ENCODE data around the gene L3MBTL3. TPM values are rescaled to one million over a fixed set of nuclear protein-coding genes. Genes with fewer than 3 reads are reported as not detected.

Gene L3MBTL3
- total RNA-seq, 1 experiment from 2014 or later: 4.7 TPM

DNA sequence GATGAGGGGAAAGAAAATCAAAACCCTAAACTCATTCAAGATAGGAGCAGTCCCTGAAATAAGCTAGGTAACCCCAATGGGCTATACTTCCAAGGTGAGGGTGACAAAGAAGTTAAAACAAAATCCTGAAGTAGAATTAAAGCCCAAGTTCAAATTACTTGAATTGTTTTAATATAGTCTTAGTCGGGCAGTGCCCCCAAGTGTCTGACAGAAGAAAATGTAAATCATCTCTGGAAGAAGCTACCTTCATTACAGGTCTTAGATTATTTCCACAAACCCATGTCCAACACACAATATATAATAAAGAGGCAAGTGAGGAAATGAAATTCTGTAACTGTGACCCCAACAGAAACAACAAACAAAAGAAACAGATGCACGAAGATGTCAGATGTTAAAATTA is 36.8 kb upstream of the L3MBTL3 start:
- no CpG with 5 or more reads among the region's 2 CpGs for WGBS (ENCODE audit: extremely low coverage, insufficient read length, low lambda C conversion rate)
- Histone ChIP-seq H3K9me3 (ENCODE audit: control insufficient read depth, low read depth, low read length) (no peaks in the 10 kb centered on the region), H3K27ac (ENCODE audit: insufficient read length, low read depth, low read length) (no peak overlapping the region), H2AFZ (ENCODE audit: low read length) (no peak overlapping the region), H3K23ac (ENCODE audit: insufficient read length, low read depth, low read length) (no peak overlapping the region), H2BK5ac (ENCODE audit: insufficient read length, low read length) (no peak overlapping the region), H3T11ph (ENCODE audit: low read length) (no peak overlapping the region), H4K8ac (replicated peaks; ENCODE audit: insufficient read length, low read depth, low read length) (no peak overlapping the region), H4K20me1 (ENCODE audit: control insufficient read depth, insufficient read depth, insufficient read length) (no peaks in the 10 kb centered on the region), H2BK15ac (ENCODE audit: low read depth, low read length) (no peak overlapping the region), H3K4ac (ENCODE audit: low read depth, low read length) (no peak overlapping the region), H3K4me2 (ENCODE audit: insufficient read depth, insufficient read length, low read length) (no peak overlapping the region), H3K18ac (ENCODE audit: insufficient read length, low read depth, low read length) (no peak overlapping the region), H2BK120ac (ENCODE audit: low read depth, low read length, poor library complexity, severe bottlenecking) (no peak overlapping the region), H3K27me3 (ENCODE audit: insufficient read depth, low read length) (no peaks in the 10 kb centered on the region), H2AK5ac (ENCODE audit: insufficient read length, low read length) (no peak overlapping the region), H3K79me2 (ENCODE audit: insufficient read depth, low read length) (no peaks in the 10 kb centered on the region), H3K79me1 (ENCODE audit: insufficient read depth, low read depth, low read length, poor library complexity, severe bottlenecking) (no peaks in the 10 kb centered on the region), H3K4me1 (ENCODE audit: insufficient read depth, low read length) (no peaks in the 10 kb centered on the region), H2BK12ac (ENCODE audit: insufficient read length, low read depth, low read length) (no peak overlapping the region), H3K9ac (ENCODE audit: extremely low read depth, insufficient read length, low read length) (no peak overlapping the region), H2BK20ac (ENCODE audit: low read depth, low read length, poor library complexity, severe bottlenecking) (no peak overlapping the region), H3K56ac (ENCODE audit: insufficient read length, low read depth, low read length) (no peak overlapping the region), H3K14ac (ENCODE audit: insufficient read depth, low read length) (no peak overlapping the region), H4K5ac (ENCODE audit: insufficient read length, low read depth, low read length) (no peak overlapping the region), H3K23me2 (ENCODE audit: insufficient read length, low read depth, low read length, poor library complexity, severe bottlenecking) (no peaks in the 10 kb centered on the region), H4K91ac (ENCODE audit: insufficient read length, low read depth, low read length) (no peak overlapping the region)
- TF ChIP-seq, protein P1, sequence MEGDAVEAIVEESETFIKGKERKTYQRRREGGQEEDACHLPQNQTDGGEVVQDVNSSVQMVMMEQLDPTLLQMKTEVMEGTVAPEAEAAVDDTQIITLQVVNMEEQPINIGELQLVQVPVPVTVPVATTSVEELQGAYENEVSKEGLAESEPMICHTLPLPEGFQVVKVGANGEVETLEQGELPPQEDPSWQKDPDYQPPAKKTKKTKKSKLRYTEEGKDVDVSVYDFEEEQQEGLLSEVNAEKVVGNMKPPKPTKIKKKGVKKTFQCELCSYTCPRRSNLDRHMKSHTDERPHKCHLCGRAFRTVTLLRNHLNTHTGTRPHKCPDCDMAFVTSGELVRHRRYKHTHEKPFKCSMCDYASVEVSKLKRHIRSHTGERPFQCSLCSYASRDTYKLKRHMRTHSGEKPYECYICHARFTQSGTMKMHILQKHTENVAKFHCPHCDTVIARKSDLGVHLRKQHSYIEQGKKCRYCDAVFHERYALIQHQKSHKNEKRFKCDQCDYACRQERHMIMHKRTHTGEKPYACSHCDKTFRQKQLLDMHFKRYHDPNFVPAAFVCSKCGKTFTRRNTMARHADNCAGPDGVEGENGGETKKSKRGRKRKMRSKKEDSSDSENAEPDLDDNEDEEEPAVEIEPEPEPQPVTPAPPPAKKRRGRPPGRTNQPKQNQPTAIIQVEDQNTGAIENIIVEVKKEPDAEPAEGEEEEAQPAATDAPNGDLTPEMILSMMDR (conservative IDR thresholded peaks at IDR 0.05): peak; percentile 48; the same call in 2 of the 3 replicates
- Mint-ChIP-seq H3K9me3 (no peaks in the 10 kb centered on the region; a peak in 2 of 5 replicates), H3K4me3 (no peak overlapping the region), H3K27me3 (ENCODE audit: low read depth) (no peaks in the 10 kb centered on the region), H3K27ac (no peak overlapping the region), H3K36me3 (ENCODE audit: insufficient read depth in 1 of 3, low read depth in 3 of 3) (0 out of 7 replicates have a peak, but pooled peaks cover 0 to 3% (median 0%) of the 10 kb centered on the region in 3 experiments), H3K4me1 (no peaks in the 10 kb centered on the region)
- DNase-seq: no peak
